ENCODE measurements around the gene APOBEC2.

The APOBEC2 gene

GRCh38 chr6:41062056-41062455, 9.1 kb downstream of the APOBEC2 start:
- ATAC-seq: no peak

GRCh38 chr6:41063884-41064285, 10.9 kb downstream of the APOBEC2 start:
- no peak for ATAC-seq

GRCh38 chr6:41064841-41065240, 11.8 kb downstream of the APOBEC2 start:
- ATAC-seq: no peak

- no peak for ATAC-seq
Observed at GRCh38 chr6:41065550-41066026, 12.6 kb downstream of the APOBEC2 start.

GRCh38 chr6:41066867-41067304, 13.9 kb downstream of the APOBEC2 start:
- no peak for ATAC-seq

- no peak for ATAC-seq
Observed at GRCh38 chr6:41071501-41071922, 18.5 kb downstream of the APOBEC2 start.

- ATAC-seq: peak; percentile 80 to 84
Observed at GRCh38 chr6:41071923-41072835, 19.2 kb downstream of the APOBEC2 start, which contains the start of gene OARD1. Gene OARD1 (minus strand): TSS chr6:41072356. CDS start chr6:41071634, 722 bp downstream.

DNA sequence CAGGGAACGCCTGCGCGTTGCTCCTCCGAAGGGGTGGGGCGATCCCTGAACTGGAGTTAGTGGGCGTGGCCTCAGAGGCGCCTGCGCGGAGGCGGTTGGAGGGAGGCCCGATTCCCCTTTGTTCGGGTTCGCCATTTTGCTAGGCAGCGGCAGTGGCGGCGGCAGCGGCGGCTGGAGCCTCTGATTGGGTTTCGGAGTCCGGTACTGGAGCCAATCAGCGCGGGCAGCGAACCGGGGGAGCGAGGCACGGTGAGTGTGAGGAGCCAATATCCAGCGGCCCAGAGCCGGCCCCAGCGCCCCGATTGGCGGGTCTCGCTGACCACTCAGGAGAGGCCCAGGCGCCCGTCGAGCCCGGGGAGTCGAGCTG, 19.8 kb downstream of the APOBEC2 start, which contains the start of gene NFYA:
Gene NFYA, plus strand, starts transcription at position 139 of the 367 bp plus-strand sequence. CDS start 6,116 bp downstream, outside the sequence.
- peak; percentile 78 to 80 for ATAC-seq

- peak; percentile 5 to 9 for ATAC-seq
Observed at GRCh38 chr6:41073203-41073967, 20.4 kb downstream of the APOBEC2 start.

DNA sequence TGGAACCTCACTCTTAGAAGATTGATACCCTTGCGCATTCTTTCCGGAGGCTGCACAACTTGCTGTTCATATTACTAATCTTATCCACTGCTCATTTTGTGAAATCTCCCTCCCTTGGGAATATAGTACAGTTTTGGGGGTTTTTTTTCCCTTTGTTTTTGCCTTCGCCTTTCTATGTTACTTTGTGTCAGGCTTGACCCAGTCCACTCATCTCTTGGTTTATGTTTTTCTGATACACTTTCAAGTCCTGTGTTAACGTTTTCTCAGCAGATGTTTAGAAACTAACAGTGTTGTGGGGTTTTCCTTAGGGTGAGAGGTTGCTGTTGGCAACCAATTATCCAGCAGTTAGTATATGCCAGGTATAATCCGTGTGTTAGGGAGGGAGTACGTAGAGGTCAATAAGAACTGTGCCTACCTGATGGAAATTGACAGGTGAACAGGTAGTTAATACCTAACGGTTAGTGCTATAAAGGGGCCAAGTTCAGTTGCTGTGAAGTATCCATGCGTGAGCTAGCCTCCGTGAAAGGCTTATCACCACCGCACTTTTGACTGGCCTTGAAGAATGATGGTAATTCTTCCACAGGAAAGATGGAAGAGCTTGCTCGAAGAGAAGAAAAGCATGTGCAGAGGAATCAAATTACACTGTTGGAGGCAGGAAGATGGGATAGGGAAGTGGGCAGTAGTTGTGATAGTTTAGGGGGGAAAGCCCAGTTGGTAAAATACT, 21.1 kb downstream of the APOBEC2 start:
- no peak for ATAC-seq

- no peak for ATAC-seq
Observed at GRCh38 chr6:41074692-41075436, 21.9 kb downstream of the APOBEC2 start.

- no peak for ATAC-seq
Observed at GRCh38 chr6:41075651-41076626, 22.9 kb downstream of the APOBEC2 start.

DNA sequence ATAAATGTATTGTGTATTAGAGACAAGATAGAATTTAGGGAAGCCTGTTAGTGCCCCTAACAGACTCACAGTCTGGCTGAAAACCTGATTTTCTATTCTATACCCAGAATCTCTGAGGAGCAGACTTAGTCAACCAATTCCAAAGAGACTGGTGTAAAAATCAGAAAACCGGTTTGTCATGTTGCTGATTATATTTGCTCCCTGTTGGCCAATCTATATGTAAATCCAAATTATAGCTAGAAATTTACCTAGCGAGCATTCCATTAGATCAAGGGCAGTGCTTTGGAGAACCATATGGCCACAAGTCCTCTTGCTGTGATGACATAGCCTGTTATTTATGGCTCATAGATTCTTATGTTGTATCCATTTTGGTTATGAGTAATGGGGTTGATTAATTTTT, 24.5 kb downstream of the APOBEC2 start:
- ATAC-seq: no peak

DNA sequence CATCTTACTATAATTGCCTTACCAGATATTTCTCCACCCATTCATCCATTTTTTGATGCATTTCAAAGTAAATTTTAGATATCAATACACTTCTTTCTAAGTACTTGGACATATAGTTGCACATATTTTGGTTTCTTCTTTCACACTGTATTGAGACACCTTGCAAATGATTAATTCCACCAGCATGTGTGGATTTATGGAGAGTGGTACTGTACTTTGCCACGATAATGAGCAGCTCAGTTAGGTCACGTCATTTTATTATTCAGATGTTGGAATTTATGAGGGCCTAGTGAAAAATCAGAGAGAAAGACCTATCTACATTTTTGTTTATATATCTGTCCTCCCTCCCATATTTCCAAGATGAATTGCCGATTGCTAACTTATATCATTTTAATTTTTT, 25.1 kb downstream of the APOBEC2 start:
- no peak for ATAC-seq

- no peak for ATAC-seq
Observed at GRCh38 chr6:41079080-41079479, 26.1 kb downstream of the APOBEC2 start.

GRCh38 chr6:41080621-41081020, 27.6 kb downstream of the APOBEC2 start:
- ATAC-seq: no peak

GRCh38 chr6:41083072-41083471, 30.1 kb downstream of the APOBEC2 start:
- no peak for ATAC-seq

DNA sequence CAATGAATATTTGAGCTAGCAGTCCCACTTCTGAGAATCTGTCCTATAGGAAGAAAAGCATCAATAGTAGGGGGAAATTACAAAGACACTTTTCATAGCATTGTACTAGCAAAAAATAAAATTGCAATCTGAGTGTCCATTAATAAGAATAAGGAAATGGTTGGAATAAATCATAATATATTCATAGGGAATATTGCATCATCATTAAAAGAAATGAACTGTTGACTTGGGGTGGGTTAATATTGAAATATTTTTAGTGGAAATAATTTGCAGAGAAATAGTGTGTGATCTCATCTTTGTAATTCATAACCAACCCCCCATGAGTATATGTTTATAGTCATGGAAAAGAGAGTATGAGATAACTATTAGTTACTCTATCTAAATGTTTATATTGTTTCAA, 32.2 kb downstream of the APOBEC2 start:
- no peak for ATAC-seq

- ATAC-seq: no peak
Observed at GRCh38 chr6:41088451-41088850, 35.4 kb downstream of the APOBEC2 start.
